Stomach (tissue), 4 donors: ENCODE measurements around the gene C16orf90.

Experiments
- CTCF ChIP-seq, 7 experiments: fragments of 450-650 bp in 4 of 7; fragments of 200-600 bp in 3 of 7; sonication (generic) in 3 of 7; IDR thresholded peaks; one replicate each; pipeline ENCODE4 v1.5.1; 2016 to 2019; ENCODE audit warnings: antibody characterized with exemption in 7 of 7, control low read depth in 2 of 7, mild to moderate bottlenecking in 1 of 7
- EP300 ChIP-seq: sonication (generic); formaldehyde crosslinking; IDR thresholded peaks from one replicate; pipeline ENCODE4 v1.6.1; 2017; ENCODE audit warnings: antibody characterized with exemption
- POLR2A ChIP-seq, 4 donors: fragments of 450-650 bp; IDR thresholded peaks; one replicate each; pipeline ENCODE4 v1.6.1; 2016; ENCODE audit warnings: antibody characterized with exemption in 4 of 4, control low read depth in 2 of 4, mild to moderate bottlenecking in 1 of 4, moderate library complexity in 1 of 4
- POLR2AphosphoS5 ChIP-seq, 3 donors: sonication (generic); formaldehyde crosslinking; IDR thresholded peaks; one replicate each; pipeline ENCODE4 v1.6.1; 2016; ENCODE audit warnings: antibody characterized with exemption in 3 of 3

GRCh38 chr16:3486506-3487215 lies 8.6 kb downstream of the C16orf90 start:
- TF ChIP-seq CTCF (IDR thresholded peaks at IDR 0.05) (no peak), POLR2AphosphoS5 (IDR thresholded peaks at IDR 0.05) (no peak), POLR2A (IDR thresholded peaks at IDR 0.05) (no peak), EP300 (no peak)
